ENCODE measurements around the gene CT47A1.
"Not testable (repeated sequence)": the region's sequence is repeated elsewhere in the genome, so short reads cannot be mapped to it uniquely, and the experiment has no call there.

CT47A1 gene

DNA sequence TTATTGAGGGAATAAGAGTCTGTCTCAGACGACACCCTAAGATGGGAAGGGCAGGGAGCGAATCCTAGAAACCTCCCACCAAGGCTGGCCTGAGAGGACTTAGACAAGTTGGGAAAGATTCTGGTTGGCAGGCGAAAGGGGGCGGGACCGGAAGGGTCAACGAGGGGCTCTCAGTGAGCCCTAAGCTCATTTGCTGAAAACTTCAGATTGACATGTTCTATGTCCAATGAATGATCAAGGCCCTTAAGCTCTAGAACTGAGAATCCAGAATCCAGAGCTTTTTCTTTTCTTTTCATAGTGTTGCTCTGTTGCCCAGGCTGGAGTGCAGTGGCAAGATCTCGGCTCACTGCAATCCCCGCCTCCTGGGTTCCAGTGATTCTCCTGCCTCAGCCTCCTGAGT is at the start of gene CT47A1:
CT47A1 (minus strand) TSS at position 101 of the 400 bp plus-strand sequence. CDS start 231 bp downstream, outside the sequence.
- H3K9me3 ChIP-seq, H3K27me3 ChIP-seq, H3K4me3 ChIP-seq, H3K4me2 ChIP-seq, H3K27ac ChIP-seq, H4K20me1 ChIP-seq, H3K4me1 ChIP-seq, H3K9ac ChIP-seq, H3K36me3 ChIP-seq: not testable (repeated sequence)

DNA sequence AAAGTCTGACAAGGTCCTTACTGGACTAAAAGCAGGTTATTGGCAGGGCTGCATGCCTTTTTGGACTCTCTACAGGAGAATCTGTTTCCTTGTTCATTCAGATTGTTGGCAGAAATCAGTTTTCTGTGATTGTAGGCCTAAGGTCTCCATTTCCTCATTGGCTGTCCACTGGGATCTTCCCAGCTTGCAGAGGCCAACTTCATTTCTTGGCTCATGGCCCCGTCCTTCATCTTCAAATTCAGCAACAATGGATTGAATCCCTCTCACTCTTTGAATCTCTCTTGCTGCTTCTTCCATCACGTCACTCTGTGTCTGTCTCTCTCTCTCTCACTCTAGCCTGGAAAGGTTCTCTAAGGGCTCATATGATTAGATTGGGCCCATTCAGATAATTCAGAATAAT is 47.0 kb upstream of the CT47A1 start:
- Histone ChIP-seq H3K27me3 (no peaks in the 10 kb centered on the region), H3K9me3 (no peaks in the 10 kb centered on the region), H4K20me1 (no peaks in the 10 kb centered on the region), H3K4me3 (no peak overlapping the region), H3K4me2 (no peak overlapping the region), H3K9ac (no peak overlapping the region), H3K36me3 (no peaks in the 10 kb centered on the region), H3K4me1 (no peaks in the 10 kb centered on the region), H3K27ac (no peak overlapping the region)
- TF ChIP-seq Cebpa-rat (IDR thresholded peaks at IDR 0.05), result no peak

DNA sequence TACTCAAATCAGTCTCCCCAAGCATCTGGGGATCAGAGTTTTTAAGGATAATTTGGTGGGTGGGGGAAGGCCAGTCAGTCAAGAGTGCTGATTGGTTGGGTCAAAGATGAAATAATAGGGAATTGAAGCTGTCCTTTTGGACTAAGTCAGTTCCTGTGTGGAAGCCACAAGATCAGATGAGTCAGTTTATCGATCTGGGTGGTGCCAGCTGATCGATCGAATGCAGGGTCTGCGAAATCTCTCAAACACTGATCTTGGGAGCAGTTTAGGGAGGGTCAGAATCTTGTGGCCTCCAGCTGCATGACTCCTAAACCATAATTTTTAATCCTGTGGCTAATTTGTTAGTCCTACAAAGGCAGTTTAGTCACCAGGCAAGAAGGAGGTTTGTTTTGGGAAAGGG is 44.5 kb upstream of the CT47A1 start:
- Histone ChIP-seq H3K4me2 (no peak overlapping the region), H3K9ac (no peak overlapping the region), H3K4me3 (no peak overlapping the region), H3K27me3 (no peaks in the 10 kb centered on the region), H3K36me3 (no peaks in the 10 kb centered on the region), H3K27ac (no peak overlapping the region), H3K4me1 (no peaks in the 10 kb centered on the region), H4K20me1 (no peaks in the 10 kb centered on the region), H3K9me3 (no peaks in the 10 kb centered on the region)
- TF ChIP-seq Cebpa-rat (IDR thresholded peaks at IDR 0.05), result no peak

DNA sequence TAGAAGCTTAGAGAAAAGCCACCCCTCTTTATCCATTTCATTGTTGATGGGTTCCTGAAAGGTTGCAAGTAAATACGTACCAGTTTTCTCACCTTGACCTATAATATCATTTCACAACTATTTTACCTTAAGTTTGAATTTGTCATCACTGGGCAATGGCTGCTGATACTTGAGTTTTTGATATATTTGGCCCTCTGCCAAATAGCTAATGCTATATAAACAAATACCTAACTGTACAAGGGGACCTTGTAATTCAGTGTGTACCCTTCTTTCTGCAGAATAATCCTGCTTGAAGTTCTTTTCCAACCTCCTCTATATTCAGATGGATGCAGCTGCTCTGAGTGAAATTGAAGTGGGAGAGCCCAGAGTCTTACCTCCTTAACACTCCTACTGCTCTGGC is 42.9 kb upstream of the CT47A1 start:
- H3K27ac ChIP-seq, result no peak overlapping the region
- no peaks in the 10 kb centered on the region for H3K27me3 ChIP-seq
- no peak overlapping the region for H3K4me3 ChIP-seq
- H3K4me1 ChIP-seq, result no peaks in the 10 kb centered on the region
- H3K9ac ChIP-seq, result no peak overlapping the region
- no peak for TF ChIP-seq Cebpa-rat (IDR thresholded peaks at IDR 0.05)
- H3K36me3 ChIP-seq, result no peaks in the 10 kb centered on the region
- H3K9me3 ChIP-seq, result no peaks in the 10 kb centered on the region
- H3K4me2 ChIP-seq, result no peak overlapping the region
- H4K20me1 ChIP-seq, result no peaks in the 10 kb centered on the region

DNA sequence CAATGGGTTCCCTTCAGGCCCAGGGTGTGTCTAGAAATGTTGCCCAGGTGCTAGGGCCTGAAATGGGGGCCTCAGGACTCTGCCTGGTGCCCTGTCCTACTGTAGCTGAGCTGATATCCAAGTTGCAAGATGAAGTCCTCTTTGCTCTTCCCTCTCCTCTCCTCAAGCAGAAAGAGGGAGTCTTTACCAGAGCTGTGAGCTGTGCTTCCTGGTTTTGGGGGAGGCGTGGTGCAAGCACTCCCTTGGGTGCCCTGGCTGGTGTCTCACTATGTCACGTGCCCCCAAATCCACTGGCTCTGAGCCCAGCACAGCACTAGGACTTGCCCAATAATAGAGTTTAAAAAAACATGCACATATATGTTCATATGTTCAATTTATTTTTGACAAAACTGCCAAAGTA is 29.3 kb upstream of the CT47A1 start:
- Histone ChIP-seq H3K9ac (no peak overlapping the region), H3K9me3 (peaks cover 5% of the 10 kb centered on the region), H3K27me3 (no peaks in the 10 kb centered on the region), H3K4me3 (no peak overlapping the region), H3K4me1 (no peaks in the 10 kb centered on the region), H3K4me2 (no peak overlapping the region), H3K36me3 (no peaks in the 10 kb centered on the region), H4K20me1 (no peaks in the 10 kb centered on the region), H3K27ac (no peak overlapping the region)
- TF ChIP-seq Cebpa-rat (IDR thresholded peaks at IDR 0.05), result no peak

DNA sequence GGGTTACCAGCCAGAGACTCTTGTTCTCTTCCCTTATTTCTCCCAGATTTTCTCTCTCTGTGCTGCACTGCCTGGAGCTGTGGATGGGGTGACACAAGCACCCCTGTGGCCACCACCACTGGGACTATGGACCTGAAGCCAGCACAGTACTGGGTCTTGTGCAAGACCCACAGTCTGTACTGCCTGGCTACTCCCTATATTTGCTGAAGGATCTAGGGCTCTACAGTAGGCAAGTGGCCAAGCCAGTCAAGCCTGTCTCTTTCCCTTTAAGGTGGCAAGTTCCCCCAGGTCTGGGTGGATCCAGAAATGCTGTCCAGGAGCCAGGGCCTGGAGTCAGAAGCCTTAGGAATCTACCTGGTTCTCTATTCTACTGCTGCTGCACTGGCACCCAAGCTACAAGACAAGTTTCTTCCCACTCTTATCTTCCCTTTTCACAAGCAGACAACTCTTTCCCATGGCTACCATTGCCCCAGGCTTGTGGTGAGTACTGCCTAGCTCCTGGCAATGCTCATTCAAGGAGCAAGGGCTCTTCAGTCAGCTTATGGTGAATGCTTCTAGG is 28.4 kb upstream of the CT47A1 start:
- Histone ChIP-seq H3K4me3 (no peak overlapping the region), H3K4me2 (no peak overlapping the region), H3K27ac (no peak overlapping the region), H4K20me1 (no peaks in the 10 kb centered on the region), H3K36me3 (no peaks in the 10 kb centered on the region), H3K27me3 (no peaks in the 10 kb centered on the region), H3K9ac (no peak overlapping the region), H3K4me1 (no peaks in the 10 kb centered on the region), H3K9me3 (peaks cover 5% of the 10 kb centered on the region)
- TF ChIP-seq Cebpa-rat (IDR thresholded peaks at IDR 0.05), result no peak

DNA sequence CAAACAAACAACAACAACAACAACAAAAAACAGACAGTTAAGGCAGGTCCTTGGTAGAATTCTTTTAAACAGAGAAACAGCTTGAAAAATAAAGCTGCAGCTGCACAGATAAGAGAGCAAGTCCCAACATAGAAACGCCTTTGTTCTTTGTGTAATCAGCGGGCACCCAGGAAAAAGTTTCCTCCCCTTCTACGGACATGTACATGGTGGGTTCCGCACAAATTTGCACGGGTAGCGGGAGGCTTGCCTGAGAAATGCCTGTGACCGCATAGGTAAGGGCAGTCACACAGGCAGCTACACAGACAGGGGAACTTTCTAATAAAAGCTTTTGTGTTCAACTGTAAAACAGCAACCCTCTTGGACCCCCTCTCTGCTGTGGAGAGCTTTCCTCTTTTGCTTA is 25.7 kb upstream of the CT47A1 start:
- TF ChIP-seq Cebpa-rat (IDR thresholded peaks at IDR 0.05), result no peak
- no peak overlapping the region for H3K4me3 ChIP-seq

DNA sequence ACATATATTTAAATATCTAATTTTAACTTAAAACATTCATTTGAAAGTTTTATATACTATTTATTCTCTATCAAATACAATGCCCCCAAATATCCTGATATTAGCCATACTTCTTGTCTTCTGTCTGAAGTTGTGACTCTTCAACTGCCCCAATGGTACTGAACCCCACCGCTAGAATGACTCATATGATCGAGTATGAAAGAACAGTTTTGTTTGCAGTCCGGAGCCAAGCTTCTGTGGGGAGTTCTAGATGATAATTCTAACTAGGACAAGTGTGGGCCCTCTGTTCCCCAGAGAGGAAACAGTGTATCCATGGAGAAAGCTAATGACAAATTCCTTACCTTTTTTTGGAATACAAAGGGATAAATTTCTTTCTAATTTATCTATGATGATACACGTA is 24.7 kb upstream of the CT47A1 start:
- Histone ChIP-seq H3K4me1 (no peaks in the 10 kb centered on the region), H3K36me3 (no peaks in the 10 kb centered on the region), H3K9me3 (peaks cover 5% of the 10 kb centered on the region), H4K20me1 (no peaks in the 10 kb centered on the region), H3K4me2 (no peak overlapping the region), H3K4me3 (no peak overlapping the region), H3K27me3 (no peaks in the 10 kb centered on the region), H3K9ac (no peak overlapping the region), H3K27ac (no peak overlapping the region)
- TF ChIP-seq Cebpa-rat (IDR thresholded peaks at IDR 0.05), result no peak

More for the DNA sequence above, 25.7 kb upstream of the CT47A1 start:
- H3K36me3 ChIP-seq, result no peaks in the 10 kb centered on the region
- H4K20me1 ChIP-seq, result no peaks in the 10 kb centered on the region
- no peak overlapping the region for H3K9ac ChIP-seq
- peaks cover 5% of the 10 kb centered on the region for H3K9me3 ChIP-seq
- H3K27ac ChIP-seq, result no peak overlapping the region
- no peak overlapping the region for H3K4me2 ChIP-seq
- H3K4me1 ChIP-seq, result no peaks in the 10 kb centered on the region
- H3K27me3 ChIP-seq, result no peaks in the 10 kb centered on the region

DNA sequence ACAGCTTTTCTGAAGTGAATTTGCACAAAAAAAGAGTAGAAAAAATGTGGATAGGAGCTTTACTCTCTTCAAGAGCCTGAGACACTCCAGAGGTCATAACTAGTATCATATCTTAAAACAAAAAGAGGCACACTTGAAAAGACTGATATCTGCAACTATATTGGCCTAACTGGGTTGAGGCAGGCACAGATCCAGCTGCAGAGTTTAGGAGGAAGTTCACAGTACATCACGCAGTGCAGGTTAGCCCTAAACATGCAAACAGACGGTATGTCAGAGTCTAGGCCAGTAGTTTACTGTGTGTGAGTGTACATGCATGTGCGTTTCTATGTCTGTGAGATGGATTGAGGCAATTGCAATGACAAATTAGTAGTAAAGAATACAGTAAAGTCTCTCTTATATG is 24.2 kb upstream of the CT47A1 start:
- H3K9me3 ChIP-seq, result peaks cover 2% of the 10 kb centered on the region
- H3K4me3 ChIP-seq, result no peak overlapping the region
- no peak overlapping the region for H3K9ac ChIP-seq
- H4K20me1 ChIP-seq, result no peaks in the 10 kb centered on the region
- no peak overlapping the region for H3K4me2 ChIP-seq
- no peaks in the 10 kb centered on the region for H3K27me3 ChIP-seq
- no peaks in the 10 kb centered on the region for H3K36me3 ChIP-seq
- no peaks in the 10 kb centered on the region for H3K4me1 ChIP-seq
- TF ChIP-seq Cebpa-rat (IDR thresholded peaks at IDR 0.05), result no peak
- H3K27ac ChIP-seq, result no peak overlapping the region

DNA sequence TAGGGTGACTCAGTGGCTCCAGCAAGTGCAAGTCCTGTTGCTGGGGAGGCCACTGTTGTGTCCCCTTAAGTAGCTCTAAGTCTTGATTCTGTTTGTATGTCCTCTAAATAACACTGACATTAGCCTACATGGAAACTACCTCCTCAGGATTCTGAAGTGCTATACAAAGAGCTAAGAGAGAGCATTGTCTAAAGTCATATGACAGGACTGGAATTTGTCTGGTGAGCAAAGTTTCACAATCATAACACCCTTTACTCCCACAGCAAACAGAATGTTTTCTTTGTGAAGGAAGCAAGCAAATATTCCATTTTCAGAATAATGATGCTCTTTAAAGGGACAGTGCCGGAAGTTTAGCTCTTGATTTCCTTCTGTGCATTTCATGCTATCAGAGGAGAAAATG is 23.4 kb upstream of the CT47A1 start:
- Histone ChIP-seq H3K4me2 (no peak overlapping the region), H3K4me1 (no peaks in the 10 kb centered on the region), H3K27ac (no peak overlapping the region), H3K9me3 (no peaks in the 10 kb centered on the region), H3K36me3 (no peaks in the 10 kb centered on the region), H3K9ac (no peak overlapping the region), H4K20me1 (no peaks in the 10 kb centered on the region), H3K4me3 (no peak overlapping the region), H3K27me3 (no peaks in the 10 kb centered on the region)
- no peak for TF ChIP-seq Cebpa-rat (IDR thresholded peaks at IDR 0.05)

DNA sequence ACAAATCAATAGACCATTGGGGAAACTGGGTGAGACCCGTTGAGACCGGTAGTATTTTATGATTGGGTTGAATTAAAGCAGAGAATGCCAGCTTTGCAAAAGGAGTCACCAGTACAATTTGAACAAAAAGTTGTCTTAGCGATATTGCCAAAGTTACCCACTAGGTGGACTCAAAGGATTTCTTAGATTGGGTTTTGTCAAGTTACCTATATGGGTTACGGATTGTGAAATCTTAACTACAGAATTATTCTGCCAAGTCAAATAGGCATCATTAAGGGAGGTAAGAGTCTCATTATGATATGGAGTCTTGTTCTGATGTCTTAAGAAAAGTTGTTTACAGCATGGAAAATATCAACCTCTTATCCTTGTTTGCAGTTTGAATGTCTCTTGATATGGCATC is 15.0 kb upstream of the CT47A1 start:
- H3K36me3 ChIP-seq, result no peaks in the 10 kb centered on the region
- no peak for TF ChIP-seq Cebpa-rat (IDR thresholded peaks at IDR 0.05)

More for the DNA sequence above, 15.0 kb upstream of the CT47A1 start:
- Histone ChIP-seq H3K4me1 (no peaks in the 10 kb centered on the region), H4K20me1 (no peaks in the 10 kb centered on the region), H3K27me3 (no peaks in the 10 kb centered on the region), H3K4me3 (no peak overlapping the region), H3K27ac (no peak overlapping the region), H3K9ac (no peak overlapping the region), H3K9me3 (no peaks in the 10 kb centered on the region), H3K4me2 (no peak overlapping the region)

Measured in BLaER1 (cell line).